HCT116 (cell line): ENCODE measurements around the gene FTSJ1. TPM values are rescaled to one million over a fixed set of nuclear protein-coding genes. Genes with fewer than 3 reads are reported as not detected.

ENCODE experiments used
- ATAC-seq: fragments of 200-7000 bp; cut with Tn5 transposase; 2 replicates; pipeline ENCODE4 v1.9.1; 2020; ENCODE audit warnings: mild to moderate bottlenecking, moderate library complexity
- BruUV-seq: library from RNA; stranded (reverse); fragments of 400-500 nt; replicated peaks from 2 replicates; lab custom pipeline; 2021; lab: Mats Ljungman, UMichigan
- CTCF ChIA-PET: fragments of 300-600 bp; sonication (Branson Sonifier 250); formaldehyde crosslinking; loops from one replicate; lab custom pipeline; 2021; ENCODE audit warnings: antibody characterized with exemption; lab: Charles Lee
- POLR2A ChIA-PET: fragments of 300-600, 350-600 bp; sonication (Branson Sonifier 250); formaldehyde crosslinking; loops from one replicate; lab custom pipeline; 2021; ENCODE audit warnings: antibody characterized with exemption; lab: Charles Lee
- RAD21 ChIA-PET, 2 experiments: fragments of 300-600 bp; sonication (Branson Sonifier 250); formaldehyde crosslinking; loops; one replicate each; lab custom pipeline; 2023; ENCODE audit warnings: low total read pairs in 2 of 2; ENCODE audit not compliant: uncharacterized antibody in 2 of 2, unreplicated experiment in 2 of 2, low non-redundant PET in 1 of 2; lab: Charles Lee
- DNase-seq: peaks from one replicate; pipeline ENCODE4 v3.0.0-alpha.2; 2010; ENCODE audit warnings: low read depth, low spot score
- H2AFZ ChIP-seq: fragments of 200-600 bp; shearing (Covaris generic), sonication (generic); 2 replicates; pipeline ENCODE4 v1.6.1; 2017; ENCODE audit warnings: low read depth, mixed run types, mixed read lengths, antibody characterized with exemption, low read length; ENCODE audit not compliant: poor library complexity, severe bottlenecking
- H3K27ac ChIP-seq: 2 replicates; pipeline ENCODE4 v1.5.1; 2012; ENCODE audit warnings: low read depth, low read length
- H3K27me3 ChIP-seq: fragments of 200-600 bp; sonication (generic); 2 replicates; pipeline ENCODE4 v1.6.1; 2016; ENCODE audit warnings: mixed run types, low read length, mixed read lengths; ENCODE audit not compliant: insufficient read depth
- H3K36me3 ChIP-seq, 2 experiments: fragments of 200-500 bp in 1 of 2; fragments of 200-600 bp in 1 of 2; sonication (Bioruptor generic) in 1 of 2; sonication (generic) in 1 of 2; 2 replicates each; pipeline versions ENCODE4 v1.5.1 to v1.6.1; 2014 to 2016; ENCODE audit warnings: low read length in 2 of 2, inconsistent platforms in 1 of 2, mixed read lengths in 1 of 2, mixed run types in 1 of 2; ENCODE audit not compliant: insufficient read depth in 2 of 2, control insufficient read depth in 1 of 2
- H3K4me1 ChIP-seq, 2 experiments: fragments of 200-600 bp in 1 of 2; sonication (generic) in 1 of 2; 2 replicates each; pipeline versions ENCODE4 v1.5.1 to v1.6.1; 2012 to 2017; ENCODE audit warnings: low read length in 2 of 2, inconsistent platforms in 1 of 2, mild to moderate bottlenecking in 1 of 2, mixed read lengths in 1 of 2, mixed run types in 1 of 2, moderate library complexity in 1 of 2; ENCODE audit not compliant: insufficient read depth in 2 of 2, control insufficient read depth in 1 of 2
- H3K4me2 ChIP-seq: fragments of 200-600 bp; sonication (generic); 2 replicates; pipeline ENCODE4 v1.6.1; 2017; ENCODE audit warnings: mixed run types, low read length, mixed read lengths
- H3K4me3 ChIP-seq, 2 experiments: fragments of 200-600 bp in 1 of 2; sonication (generic) in 1 of 2; replicated peaks in 1 of 2; 2 replicates each; pipeline ENCODE4 v1.5.1; 2011 to 2016; ENCODE audit warnings: low read length in 2 of 2, control low read depth in 1 of 2, low read depth in 1 of 2, mild to moderate bottlenecking in 1 of 2, mixed read lengths in 1 of 2, mixed run types in 1 of 2
- H3K79me2 ChIP-seq: fragments of 200-600 bp; sonication (generic); 2 replicates; pipeline ENCODE4 v1.6.1; 2017; ENCODE audit warnings: mild to moderate bottlenecking, mixed run types, low read length, moderate library complexity, mixed read lengths; ENCODE audit not compliant: insufficient read depth
- H3K9ac ChIP-seq: fragments of 200-600 bp; sonication (generic); 2 replicates; pipeline ENCODE4 v1.6.1; 2016; ENCODE audit warnings: low read length, mixed read lengths
- H3K9me2 ChIP-seq: fragments of 200-600 bp; sonication (generic), shearing (Covaris generic); 2 replicates; pipeline ENCODE4 v1.6.1; 2017; ENCODE audit warnings: mixed run types, mild to moderate bottlenecking, moderate library complexity; ENCODE audit not compliant: insufficient read depth
- H3K9me3 ChIP-seq, 2 experiments: fragments of 200-500 bp in 1 of 2; fragments of 200-600 bp in 1 of 2; sonication (Bioruptor generic) in 1 of 2; sonication (generic) in 1 of 2; 2 replicates each; pipeline ENCODE4 v1.6.1; 2014 to 2017; ENCODE audit warnings: low read length in 2 of 2, mixed read lengths in 2 of 2, inconsistent platforms in 1 of 2, low read depth in 1 of 2, mild to moderate bottlenecking in 1 of 2, mixed run types in 1 of 2, moderate library complexity in 1 of 2; ENCODE audit not compliant: control insufficient read depth in 1 of 2, insufficient read depth in 1 of 2
- H4K20me1 ChIP-seq: fragments of 200-600 bp; sonication (generic), shearing (Covaris generic); 2 replicates; pipeline ENCODE4 v1.6.1; 2017; ENCODE audit warnings: mixed run types, mild to moderate bottlenecking, moderate library complexity; ENCODE audit not compliant: insufficient read depth
- CBX3 ChIP-seq: IDR thresholded peaks from 2 replicates; pipeline ENCODE4 v1.6.1; 2012; ENCODE audit warnings: low read depth
- CTCF ChIP-seq, 3 experiments: fragments of 200-600 bp in 1 of 3; sonication (generic) in 1 of 3; IDR thresholded peaks in 2 of 3; conservative IDR thresholded peaks in 1 of 3; 2 replicates each; pipeline ENCODE4 v1.5.1; 2012 to 2017; ENCODE audit warnings: low read depth in 2 of 3, low read length in 2 of 3, antibody characterized with exemption in 1 of 3, borderline replicate concordance in 1 of 3, control low read depth in 1 of 3, mild to moderate bottlenecking in 1 of 3, mixed read lengths in 1 of 3, mixed run types in 1 of 3, moderate library complexity in 1 of 3; ENCODE audit not compliant: insufficient read depth in 1 of 3
- EGR1 ChIP-seq: IDR thresholded peaks from 2 replicates; pipeline ENCODE4 v1.6.1; 2012; ENCODE audit warnings: low read depth
- EZH2phosphoT487 ChIP-seq: fragments of 200-600 bp; IDR thresholded peaks from 2 replicates; pipeline ENCODE4 v1.6.1; 2018; ENCODE audit warnings: antibody characterized with exemption, borderline replicate concordance
- FOSL1 ChIP-seq: IDR thresholded peaks from 2 replicates; pipeline ENCODE4 v1.6.1; 2012; ENCODE audit warnings: low read depth
- MAX ChIP-seq: IDR thresholded peaks from 2 replicates; pipeline ENCODE4 v1.6.1; 2012
- SIN3A ChIP-seq: IDR thresholded peaks from 2 replicates; pipeline ENCODE4 v1.6.1; 2012; ENCODE audit warnings: low read depth
- SP1 ChIP-seq: IDR thresholded peaks from 2 replicates; pipeline ENCODE4 v1.6.1; 2012; ENCODE audit warnings: low read depth
- YY1 ChIP-seq: IDR thresholded peaks from 2 replicates; pipeline ENCODE4 v1.6.1; 2011; ENCODE audit warnings: low read length, low read depth, moderate library complexity, mild to moderate bottlenecking; ENCODE audit not compliant: insufficient replicate concordance; ENCODE audit errors: extremely low read depth
- intact Hi-C: fragments of 100-400 bp; cut with micrococcal nuclease; formaldehyde crosslinking; loops from 2 replicates; pipeline ENCODE4 v1.10.0; 2022
- total RNA-seq: library from RNA; stranded (reverse); gene quantifications from one replicate; pipeline ENCODE4 v1.2.1, GENCODE V29; 2021; ENCODE audit not compliant: unreplicated experiment
- TF ChIP-seq, protein P1 (sequence below): IDR thresholded peaks from 2 replicates; pipeline ENCODE4 v1.6.1; 2012; ENCODE audit warnings: low read depth

FTSJ1 gene
- total RNA-seq, 1 experiment from 2014 or later: 64.9 TPM

GRCh38 chrX:48520976-48521352 is 45.0 kb downstream of the FTSJ1 start:
- peak; percentile 30 for ATAC-seq
- POLR2A ChIA-PET: no interaction called here
- no peak overlapping the region for H2AFZ ChIP-seq

More at GRCh38 chrX:48520976-48521352, 45.0 kb downstream of the FTSJ1 start:
- Histone ChIP-seq H3K27me3 (no peaks in the 10 kb centered on the region), H3K79me2 (peaks cover 12% of the 10 kb centered on the region), H3K36me3 (0 out of 4 replicates have a peak, but pooled peaks cover 0 to 6% of the 10 kb centered on the region in 2 experiments), H3K4me1 (peaks cover 4 to 10% of the 10 kb centered on the region in 2 experiments; a peak in 3 of 4 replicates), H3K9ac (peak overlapping the region; percentile 87), H3K9me3 (no peaks in the 10 kb centered on the region), H3K4me3 (peak overlapping the region; percentile 31 to 77), H3K27ac (peak overlapping the region; percentile 75), H3K9me2 (no peaks in the 10 kb centered on the region)
- TSS peak; percentile 70 for BruUV-seq
- CTCF ChIA-PET: no interaction called here
- no peak for DNase-seq
- intact Hi-C loops: no loop called here
- no peak for TF ChIP-seq CBX3
- TF ChIP-seq MAX: no peak
- TF ChIP-seq, protein P1, sequence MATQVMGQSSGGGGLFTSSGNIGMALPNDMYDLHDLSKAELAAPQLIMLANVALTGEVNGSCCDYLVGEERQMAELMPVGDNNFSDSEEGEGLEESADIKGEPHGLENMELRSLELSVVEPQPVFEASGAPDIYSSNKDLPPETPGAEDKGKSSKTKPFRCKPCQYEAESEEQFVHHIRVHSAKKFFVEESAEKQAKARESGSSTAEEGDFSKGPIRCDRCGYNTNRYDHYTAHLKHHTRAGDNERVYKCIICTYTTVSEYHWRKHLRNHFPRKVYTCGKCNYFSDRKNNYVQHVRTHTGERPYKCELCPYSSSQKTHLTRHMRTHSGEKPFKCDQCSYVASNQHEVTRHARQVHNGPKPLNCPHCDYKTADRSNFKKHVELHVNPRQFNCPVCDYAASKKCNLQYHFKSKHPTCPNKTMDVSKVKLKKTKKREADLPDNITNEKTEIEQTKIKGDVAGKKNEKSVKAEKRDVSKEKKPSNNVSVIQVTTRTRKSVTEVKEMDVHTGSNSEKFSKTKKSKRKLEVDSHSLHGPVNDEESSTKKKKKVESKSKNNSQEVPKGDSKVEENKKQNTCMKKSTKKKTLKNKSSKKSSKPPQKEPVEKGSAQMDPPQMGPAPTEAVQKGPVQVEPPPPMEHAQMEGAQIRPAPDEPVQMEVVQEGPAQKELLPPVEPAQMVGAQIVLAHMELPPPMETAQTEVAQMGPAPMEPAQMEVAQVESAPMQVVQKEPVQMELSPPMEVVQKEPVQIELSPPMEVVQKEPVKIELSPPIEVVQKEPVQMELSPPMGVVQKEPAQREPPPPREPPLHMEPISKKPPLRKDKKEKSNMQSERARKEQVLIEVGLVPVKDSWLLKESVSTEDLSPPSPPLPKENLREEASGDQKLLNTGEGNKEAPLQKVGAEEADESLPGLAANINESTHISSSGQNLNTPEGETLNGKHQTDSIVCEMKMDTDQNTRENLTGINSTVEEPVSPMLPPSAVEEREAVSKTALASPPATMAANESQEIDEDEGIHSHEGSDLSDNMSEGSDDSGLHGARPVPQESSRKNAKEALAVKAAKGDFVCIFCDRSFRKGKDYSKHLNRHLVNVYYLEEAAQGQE: no peak
- TF ChIP-seq FOSL1: no peak
- TF ChIP-seq SIN3A: no peak
- TF ChIP-seq YY1: no peak
- no peak for TF ChIP-seq EZH2phosphoT487
- no peak for TF ChIP-seq SP1
- no peak for TF ChIP-seq CTCF (IDR thresholded peaks at IDR 0.05 in 2 of 3, conservative IDR thresholded peaks at IDR 0.05 in 1 of 3; ENCODE audit: borderline replicate concordance in 1 of 3, insufficient read depth in 1 of 3, low read depth in 2 of 3, low read length in 2 of 3)
- TF ChIP-seq EGR1: no peak
- TF ChIP-seq, all 23 proteins: peak for 0
- Histone ChIP-seq H4K20me1 (no peaks in the 10 kb centered on the region), H3K4me2 (peak overlapping the region; percentile 79)
- RAD21 ChIA-PET: no interaction called here
